Activated CD4-positive, CD25-positive, alpha-beta regulatory T cell treated with anti-CD3 and anti-CD28 coated beads, Interleukin-2, amount 50 U/mL, for 16 hours (primary cell): ENCODE results near the gene FAM234A.

Experiments
- DNase-seq: peaks from one replicate; pipeline ENCODE4 v3.0.0-alpha.2; 2020; ENCODE audit warnings: low read depth, low spot score

FAM234A gene

GRCh38 chr16:296806-297510, 62.3 kb downstream of the FAM234A start:
- DNase-seq = no peak

GRCh38 chr16:297832-298231, 63.2 kb downstream of the FAM234A start:
- DNase-seq = no peak

GRCh38 chr16:301235-301634, 66.6 kb downstream of the FAM234A start:
- no peak for DNase-seq

GRCh38 chr16:301950-302349, 67.3 kb downstream of the FAM234A start:
- no peak for DNase-seq

GRCh38 chr16:303760-304505, 69.3 kb downstream of the FAM234A start:
- no peak for DNase-seq

- DNase-seq = no peak
Measured at GRCh38 chr16:305916-306626, 71.5 kb downstream of the FAM234A start.

GRCh38 chr16:306911-307370, 72.3 kb downstream of the FAM234A start:
- DNase-seq = no peak

- no peak for DNase-seq
Measured at GRCh38 chr16:307691-308312, 73.2 kb downstream of the FAM234A start.

- DNase-seq = no peak
Measured at GRCh38 chr16:309476-309875, 74.9 kb downstream of the FAM234A start.

- DNase-seq = no peak
Measured at GRCh38 chr16:311725-312124, 77.1 kb downstream of the FAM234A start.

- no peak for DNase-seq
Measured at GRCh38 chr16:314351-314750, 79.7 kb downstream of the FAM234A start.

GRCh38 chr16:314795-315299, 80.2 kb downstream of the FAM234A start:
- no peak for DNase-seq
